Hepatocyte (in vitro differentiated cells): Measurements from ENCODE around the gene VAMP8.

Experiments used
- EZH2 ChIP-seq: fragments of 200-600 bp; sonication (generic); IDR thresholded peaks from 2 replicates; pipeline ENCODE4 v1.6.1; 2016; ENCODE audit warnings: antibody characterized with exemption, mild to moderate bottlenecking, borderline replicate concordance
- EZH2phosphoT487 ChIP-seq: fragments of 200-600 bp; sonication (generic); IDR thresholded peaks from one replicate; pipeline ENCODE4 v1.6.1; 2018; ENCODE audit warnings: antibody characterized with exemption, mild to moderate bottlenecking, low read depth, moderate library complexity; ENCODE audit not compliant: unreplicated experiment, severe bottlenecking
- TF ChIP-seq, protein P1 (sequence below): fragments of 200-600 bp; sonication (generic); IDR thresholded peaks from 2 replicates; pipeline ENCODE4 v1.5.1; 2016; ENCODE audit warnings: antibody characterized with exemption, mild to moderate bottlenecking; ENCODE audit not compliant: poor library complexity

DNA sequence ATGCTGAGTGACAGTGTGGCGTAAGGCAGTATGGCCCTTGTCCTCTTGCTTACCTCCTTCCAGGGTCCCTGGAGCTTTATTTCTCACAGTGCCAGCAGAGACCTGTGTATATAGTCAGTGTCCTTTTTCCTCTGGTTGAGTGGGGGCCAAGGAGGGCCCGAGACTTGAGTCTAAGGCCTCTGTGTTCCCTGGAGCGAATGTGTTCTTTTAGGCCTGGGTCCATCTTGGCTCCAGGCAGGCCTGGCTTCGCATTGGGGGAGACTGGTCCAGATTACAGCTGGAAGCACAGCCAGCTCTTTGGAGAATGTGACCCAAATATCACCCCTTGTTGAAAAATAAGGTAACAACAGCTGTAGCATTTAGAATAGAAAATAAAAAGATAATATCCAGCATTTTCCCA lies 11.8 kb downstream of the VAMP8 start:
- TF ChIP-seq, protein P1, sequence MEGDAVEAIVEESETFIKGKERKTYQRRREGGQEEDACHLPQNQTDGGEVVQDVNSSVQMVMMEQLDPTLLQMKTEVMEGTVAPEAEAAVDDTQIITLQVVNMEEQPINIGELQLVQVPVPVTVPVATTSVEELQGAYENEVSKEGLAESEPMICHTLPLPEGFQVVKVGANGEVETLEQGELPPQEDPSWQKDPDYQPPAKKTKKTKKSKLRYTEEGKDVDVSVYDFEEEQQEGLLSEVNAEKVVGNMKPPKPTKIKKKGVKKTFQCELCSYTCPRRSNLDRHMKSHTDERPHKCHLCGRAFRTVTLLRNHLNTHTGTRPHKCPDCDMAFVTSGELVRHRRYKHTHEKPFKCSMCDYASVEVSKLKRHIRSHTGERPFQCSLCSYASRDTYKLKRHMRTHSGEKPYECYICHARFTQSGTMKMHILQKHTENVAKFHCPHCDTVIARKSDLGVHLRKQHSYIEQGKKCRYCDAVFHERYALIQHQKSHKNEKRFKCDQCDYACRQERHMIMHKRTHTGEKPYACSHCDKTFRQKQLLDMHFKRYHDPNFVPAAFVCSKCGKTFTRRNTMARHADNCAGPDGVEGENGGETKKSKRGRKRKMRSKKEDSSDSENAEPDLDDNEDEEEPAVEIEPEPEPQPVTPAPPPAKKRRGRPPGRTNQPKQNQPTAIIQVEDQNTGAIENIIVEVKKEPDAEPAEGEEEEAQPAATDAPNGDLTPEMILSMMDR, result no peak
- TF ChIP-seq EZH2phosphoT487 (no peak), EZH2 (no peak)
